GM12872 (cell line): Measurements from ENCODE around the gene ABCF3.

ENCODE experiments used
- CTCF ChIP-seq: IDR thresholded peaks from 3 replicates; pipeline ENCODE4 v1.5.1; 2011; ENCODE audit warnings: low read depth, mild to moderate bottlenecking, low read length, moderate library complexity; ENCODE audit not compliant: insufficient read depth

The ABCF3 gene

GRCh38 chr3:184236033-184236410, 50.0 kb downstream of the ABCF3 start:
- TF ChIP-seq CTCF = no peak

DNA sequence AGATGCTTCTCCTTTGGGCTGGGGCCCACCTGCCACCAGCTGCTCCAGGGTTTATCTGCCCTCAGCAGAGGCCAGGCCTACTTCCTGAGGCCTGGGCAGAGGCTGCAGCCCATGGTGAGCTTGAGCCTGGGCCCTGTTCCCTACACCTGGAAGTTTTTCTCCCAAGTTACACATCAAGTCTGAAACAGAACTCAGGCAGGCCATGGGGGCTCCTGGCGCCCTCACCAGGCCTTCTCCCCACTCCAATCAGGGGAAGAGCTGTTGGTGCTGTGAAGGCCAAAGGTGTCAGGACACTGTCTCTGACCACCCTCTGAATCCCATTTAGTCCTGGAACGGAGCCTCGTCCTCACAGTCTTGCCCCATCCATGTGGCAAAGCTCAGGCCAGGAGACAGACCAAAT, 50.6 kb downstream of the ABCF3 start:
- no peak for TF ChIP-seq CTCF

DNA sequence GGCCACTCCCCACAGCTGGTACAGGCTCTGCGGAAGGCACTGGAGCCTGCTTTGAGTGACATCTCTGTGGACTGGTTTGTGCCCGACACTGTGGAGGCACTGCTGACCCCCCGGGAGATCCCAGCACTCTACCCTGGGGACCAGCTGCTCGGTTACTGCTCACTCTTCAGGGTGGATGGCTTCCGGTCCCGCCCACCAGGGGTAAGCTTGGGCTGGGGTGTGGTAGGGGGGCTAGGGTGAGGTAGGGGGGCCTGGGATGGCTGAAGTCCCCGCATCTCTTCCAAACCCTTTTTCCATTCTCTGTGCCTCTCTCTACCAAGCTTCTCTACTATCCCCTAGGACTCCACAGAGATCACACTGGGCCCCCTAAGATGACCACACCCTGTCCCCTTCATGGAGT, 51.2 kb downstream of the ABCF3 start:
- TF ChIP-seq CTCF = no peak

- TF ChIP-seq CTCF = no peak
Measured at GRCh38 chr3:184237807-184238206, 51.8 kb downstream of the ABCF3 start.

- TF ChIP-seq CTCF = no peak
Measured at GRCh38 chr3:184238246-184238818, 52.3 kb downstream of the ABCF3 start.

DNA sequence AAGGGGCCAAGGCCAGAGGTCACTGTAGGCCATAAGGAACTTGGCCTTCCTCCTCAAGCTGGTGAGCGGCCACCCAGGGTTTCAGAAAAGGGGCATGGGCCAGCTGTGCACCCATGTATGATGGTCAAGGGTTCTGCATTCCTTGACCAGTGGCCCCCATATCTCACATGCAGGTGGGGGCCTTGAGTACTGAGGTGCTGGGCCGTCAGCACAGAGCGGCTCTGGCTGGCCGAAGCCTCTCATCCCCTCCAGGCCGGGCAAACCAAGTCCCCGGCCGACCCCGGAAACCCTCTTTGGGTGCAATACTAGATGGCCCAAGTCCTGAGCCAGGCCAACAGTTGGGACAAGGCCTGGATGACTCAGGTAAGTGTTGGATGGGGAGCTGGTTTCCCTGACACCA, 53.2 kb downstream of the ABCF3 start:
- no peak for TF ChIP-seq CTCF

DNA sequence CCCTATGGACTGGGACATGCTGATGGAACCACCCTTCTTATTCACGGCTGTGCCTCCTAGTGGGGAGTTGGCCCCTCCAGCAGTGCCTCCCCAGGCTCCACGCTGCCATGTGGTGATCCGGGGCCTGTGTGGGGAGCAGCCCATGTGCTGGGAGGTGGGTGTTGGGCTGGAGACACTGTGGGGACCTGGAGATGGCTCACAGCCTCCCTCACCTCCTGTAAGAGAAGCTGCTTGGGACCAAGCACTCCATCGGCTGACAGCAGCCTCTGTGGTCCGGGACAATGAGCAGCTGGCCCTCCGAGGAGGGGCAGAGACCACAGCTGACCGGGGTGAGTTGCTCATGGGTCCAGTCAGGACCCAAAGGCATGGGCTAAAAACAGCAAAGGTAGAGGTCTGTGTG, 53.7 kb downstream of the ABCF3 start:
- TF ChIP-seq CTCF = no peak
